ENCODE results near the gene ERMAP. TPM values are rescaled to one million over a fixed set of nuclear protein-coding genes. Genes with fewer than 3 reads are reported as not detected.

Gene ERMAP
- total and polyA plus RNA-seq, 9 of the 15 experiments (the other 6 are each of a cell fraction or from before 2014, with no cell fraction given), result 8.0 to 31.4 (median 22.5) TPM

GRCh38 chr1:42873670-42874069, 56.7 kb downstream of the ERMAP start (continued):
- TF ChIP-seq CREB3 (tag; conservative IDR thresholded peaks at IDR 0.05; ENCODE audit: low read depth) (no peak), KAT7 (CRISPR knock-in tag; IDR thresholded peaks at IDR 0.05; ENCODE audit: borderline replicate concordance) (no peak), DPF2 (IDR thresholded peaks at IDR 0.05) (peak; percentile 35; the same call in 1 of the 2 replicates), MYNN (IDR thresholded peaks at IDR 0.05) (no peak), MYNN (CRISPR knock-in tag; IDR thresholded peaks at IDR 0.05) (no peak), SPI1 (IDR thresholded peaks at IDR 0.05; ENCODE audit: borderline replicate concordance, low read depth, low read length) (peak; percentile 94), HMG20B (CRISPR knock-in tag; IDR thresholded peaks at IDR 0.05) (no peak), SMARCE1 (IDR thresholded peaks at IDR 0.05) (peak; percentile 79; the same call in 1 of the 2 replicates), HDAC1 (IDR thresholded peaks at IDR 0.05) (peak in 1 of 2 experiments; percentile 70; a peak in 2 of 4 replicates), ZBTB43 (CRISPR knock-in tag; IDR thresholded peaks at IDR 0.05) (no peak), RFX5 (IDR thresholded peaks at IDR 0.05; ENCODE audit: low read depth, low read length) (no peak), JUN (IDR thresholded peaks at IDR 0.05; ENCODE audit: borderline replicate concordance, low read depth, low read length) (no peak), JUN (CRISPR knock-in tag; IDR thresholded peaks at IDR 0.05; ENCODE audit: borderline replicate concordance) (no peak), SIN3A (IDR thresholded peaks at IDR 0.05; ENCODE audit: borderline replicate concordance in 2 of 2, control insufficient read depth in 1 of 2, low read depth in 2 of 2, low read length in 2 of 2) (no peak), ZEB2 (IDR thresholded peaks at IDR 0.05) (no peak), SNRNP70 (optimal IDR thresholded peaks at IDR 0.05; ENCODE audit: low read depth, low read length) (no peak), ZC3H11A (IDR thresholded peaks at IDR 0.05; ENCODE audit: low read depth, low read length) (no peak), E2F6 (IDR thresholded peaks at IDR 0.05; ENCODE audit: borderline replicate concordance in 1 of 2, extremely low read depth in 1 of 2, insufficient read depth in 1 of 2, insufficient read length in 1 of 2, low read depth in 1 of 2, low read length in 1 of 2, poor library complexity in 1 of 2, severe bottlenecking in 1 of 2) (no peak), DMBX1 (CRISPR knock-in tag; IDR thresholded peaks at IDR 0.05; ENCODE audit: borderline replicate concordance) (no peak), MTA3 (IDR thresholded peaks at IDR 0.05; ENCODE audit: borderline replicate concordance) (no peak)
- TF ChIP-seq, protein P1, sequence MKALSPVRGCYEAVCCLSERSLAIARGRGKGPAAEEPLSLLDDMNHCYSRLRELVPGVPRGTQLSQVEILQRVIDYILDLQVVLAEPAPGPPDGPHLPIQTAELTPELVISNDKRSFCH (CRISPR knock-in tag; IDR thresholded peaks at IDR 0.05), result no peak
- TF ChIP-seq, protein P1 (tag; IDR thresholded peaks at IDR 0.05), result no peak
- TF ChIP-seq, protein P2, sequence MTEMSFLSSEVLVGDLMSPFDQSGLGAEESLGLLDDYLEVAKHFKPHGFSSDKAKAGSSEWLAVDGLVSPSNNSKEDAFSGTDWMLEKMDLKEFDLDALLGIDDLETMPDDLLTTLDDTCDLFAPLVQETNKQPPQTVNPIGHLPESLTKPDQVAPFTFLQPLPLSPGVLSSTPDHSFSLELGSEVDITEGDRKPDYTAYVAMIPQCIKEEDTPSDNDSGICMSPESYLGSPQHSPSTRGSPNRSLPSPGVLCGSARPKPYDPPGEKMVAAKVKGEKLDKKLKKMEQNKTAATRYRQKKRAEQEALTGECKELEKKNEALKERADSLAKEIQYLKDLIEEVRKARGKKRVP (CRISPR knock-in tag; IDR thresholded peaks at IDR 0.05), result no peak
- TF ChIP-seq, protein P3, sequence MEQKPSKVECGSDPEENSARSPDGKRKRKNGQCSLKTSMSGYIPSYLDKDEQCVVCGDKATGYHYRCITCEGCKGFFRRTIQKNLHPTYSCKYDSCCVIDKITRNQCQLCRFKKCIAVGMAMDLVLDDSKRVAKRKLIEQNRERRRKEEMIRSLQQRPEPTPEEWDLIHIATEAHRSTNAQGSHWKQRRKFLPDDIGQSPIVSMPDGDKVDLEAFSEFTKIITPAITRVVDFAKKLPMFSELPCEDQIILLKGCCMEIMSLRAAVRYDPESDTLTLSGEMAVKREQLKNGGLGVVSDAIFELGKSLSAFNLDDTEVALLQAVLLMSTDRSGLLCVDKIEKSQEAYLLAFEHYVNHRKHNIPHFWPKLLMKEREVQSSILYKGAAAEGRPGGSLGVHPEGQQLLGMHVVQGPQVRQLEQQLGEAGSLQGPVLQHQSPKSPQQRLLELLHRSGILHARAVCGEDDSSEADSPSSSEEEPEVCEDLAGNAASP (IDR thresholded peaks at IDR 0.05), result no peak

Data from K562 (cell line).